Gastrocnemius medialis (tissue), 4 donors: ENCODE measurements around the gene SPOCK1. TPM values are rescaled to one million over a fixed set of nuclear protein-coding genes. Genes with fewer than 3 reads are reported as not detected.
"Not testable (repeated sequence)": the region's sequence is repeated elsewhere in the genome, so short reads cannot be mapped to it uniquely, and the experiment has no call there.

ENCODE experiments used
- ATAC-seq, 2 donors: fragments of 150-250 bp; one replicate each; pipeline ENCODE4 v1.9.1; 2016
- DNase-seq, 2 donors: peaks; one replicate each; pipeline ENCODE4 v3.0.0-alpha.2; 2019
- H3K27ac ChIP-seq, 4 donors: fragments of 200-600 bp; sonication (generic); 1 replicate in 1 of 4; 2 replicates in 3 of 4; pipeline ENCODE4 v1.5.1; 2016 to 2018; ENCODE audit warnings: mild to moderate bottlenecking in 2 of 4, moderate library complexity in 1 of 4
- H3K27me3 ChIP-seq, 3 donors: fragments of 200-600 bp; sonication (generic) in 2 of 3; 1 replicate in 1 of 3; 2 replicates in 2 of 3; pipeline versions ENCODE4 v1.5.1 to v1.6.0; 2016 to 2019; ENCODE audit warnings: mild to moderate bottlenecking in 1 of 3, moderate library complexity in 1 of 3
- H3K36me3 ChIP-seq, 2 donors: fragments of 200-600 bp; sonication (generic) in 1 of 2; one replicate each; pipeline ENCODE4 v1.5.1; 2017 to 2018
- H3K4me1 ChIP-seq, 2 donors: fragments of 200-600 bp; sonication (generic) in 1 of 2; one replicate each; pipeline ENCODE4 v1.5.1; 2016 to 2017; ENCODE audit warnings: mild to moderate bottlenecking in 2 of 2
- H3K4me3 ChIP-seq, 4 donors: fragments of 200-600 bp; sonication (generic) in 3 of 4; 1 replicate in 1 of 4; 2 replicates in 3 of 4; pipeline ENCODE4 v1.5.1; 2016 to 2019; ENCODE audit warnings: mild to moderate bottlenecking in 2 of 4
- H3K9me3 ChIP-seq, 3 donors: fragments of 200-600 bp; sonication (generic) in 2 of 3; 1 replicate in 1 of 3; 2 replicates in 2 of 3; pipeline ENCODE4 v1.5.1; 2016 to 2019
- CTCF ChIP-seq, 5 experiments: fragments of 450-650 bp in 3 of 5; fragments of 200-600 bp in 2 of 5; sonication (generic) in 2 of 5; IDR thresholded peaks in 4 of 5; conservative IDR thresholded peaks in 1 of 5; 1 replicate in 4 of 5; 2 replicates in 1 of 5; pipeline ENCODE4 v1.5.1; 2016 to 2019; ENCODE audit warnings: antibody characterized with exemption in 5 of 5, mild to moderate bottlenecking in 3 of 5, moderate library complexity in 3 of 5
- POLR2A ChIP-seq, 2 donors: fragments of 450-650 bp; IDR thresholded peaks; one replicate each; pipeline ENCODE4 v1.6.1; 2017; ENCODE audit warnings: antibody characterized with exemption in 2 of 2, mild to moderate bottlenecking in 2 of 2, moderate library complexity in 2 of 2
- in situ Hi-C, 4 donors: fragments of 200-750 bp; cut with MboI; loops; one replicate each; pipeline versions ENCODE4 v1.15.0 to v1.8.0; 2017; ENCODE audit warnings: low sequenced_read_pairs in 4 of 4
- intact Hi-C: fragments of 100-400 bp; cut with DNase I; formaldehyde crosslinking; loops from one replicate; pipeline ENCODE4 v1.15.1; 2023; ENCODE audit warnings: low total_unique reads
- total RNA-seq, 4 donors: library from RNA; depleted of rRNA; stranded (reverse); fragments of >200 nt; gene quantifications; one replicate each; pipeline versions ENCODE4 v1.1.0 to v1.2.3, GENCODE V29; 2016

The SPOCK1 gene
- total RNA-seq, 4 donors from 2014 or later, result 5.8 to 33.8 (median 25.3) TPM

GRCh38 chr5:136979131-136979530, 520.0 kb downstream of the SPOCK1 start:
- in situ Hi-C loops (no loop called here), intact Hi-C loops (no loop called here)
- Histone ChIP-seq H3K4me1 (no peaks in the 10 kb centered on the region), H3K27ac (no peak overlapping the region), H3K4me3 (no peak overlapping the region), H3K27me3 (no peaks in the 10 kb centered on the region), H3K36me3 (peaks cover 0 to 6% of the 10 kb centered on the region in 2 donors), H3K9me3 (no peaks in the 10 kb centered on the region)
- DNase-seq, result no peak
- ATAC-seq, result no peak
- TF ChIP-seq POLR2A (IDR thresholded peaks at IDR 0.05) (no peak), CTCF (IDR thresholded peaks at IDR 0.05 in 4 of 5, conservative IDR thresholded peaks at IDR 0.05 in 1 of 5) (no peak)

DNA sequence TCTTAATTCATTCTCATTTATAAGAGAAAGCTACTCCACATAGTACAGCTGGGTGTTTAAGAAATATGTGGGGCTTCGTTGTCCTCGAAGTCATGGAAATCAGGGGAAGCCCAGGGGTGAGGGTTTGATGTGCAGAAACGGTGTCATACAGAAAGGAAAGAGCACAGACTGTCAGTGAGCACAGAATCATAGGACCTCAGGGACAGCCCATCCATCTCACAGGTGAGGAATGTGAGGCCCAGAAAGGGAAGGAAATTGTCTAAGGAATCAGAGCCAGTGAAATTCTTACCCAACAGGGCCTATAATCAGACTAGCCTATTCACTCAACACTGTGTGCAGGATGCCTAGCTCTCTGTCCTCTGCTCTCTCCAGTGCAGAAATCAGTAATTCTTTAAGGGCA, 535.6 kb downstream of the SPOCK1 start:
- in situ Hi-C loops, result no loop called here
- ATAC-seq (no peak), DNase-seq (no peak)
- Histone ChIP-seq H3K27me3 (no peaks in the 10 kb centered on the region), H3K4me3 (no peak overlapping the region), H3K4me1 (no peaks in the 10 kb centered on the region), H3K9me3 (no peaks in the 10 kb centered on the region), H3K27ac (no peak overlapping the region), H3K36me3 (no peaks in the 10 kb centered on the region)
- intact Hi-C loops, result no loop called here
- TF ChIP-seq POLR2A (IDR thresholded peaks at IDR 0.05), result no peak
- TF ChIP-seq CTCF (IDR thresholded peaks at IDR 0.05 in 4 of 5, conservative IDR thresholded peaks at IDR 0.05 in 1 of 5), result no peak

DNA sequence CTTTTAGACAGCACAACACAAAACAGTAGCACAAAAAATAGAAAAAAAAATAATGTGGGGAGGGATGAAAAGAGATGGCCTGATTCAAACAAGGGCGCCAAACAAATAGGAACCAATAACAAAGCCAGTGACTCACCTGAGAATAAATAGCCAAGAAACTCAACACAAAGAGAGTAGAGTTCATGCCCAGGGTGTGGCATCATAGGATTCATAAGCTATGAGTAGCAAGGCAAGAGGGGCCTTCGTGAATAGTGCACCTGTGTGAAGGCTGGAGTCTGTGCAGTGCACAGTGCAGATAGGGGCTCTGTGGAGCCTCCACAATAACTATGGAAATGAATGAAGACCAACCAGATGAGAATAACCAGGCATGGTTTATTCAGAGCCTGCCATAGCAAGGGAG, 541.7 kb downstream of the SPOCK1 start:
- Histone ChIP-seq H3K4me3 (no peak overlapping the region), H3K27me3 (no peaks in the 10 kb centered on the region), H3K4me1 (no peaks in the 10 kb centered on the region), H3K9me3 (no peaks in the 10 kb centered on the region), H3K36me3 (no peaks in the 10 kb centered on the region), H3K27ac (no peak overlapping the region)
- DNase-seq (no peak), ATAC-seq (no peak)
- TF ChIP-seq CTCF (IDR thresholded peaks at IDR 0.05 in 4 of 5, conservative IDR thresholded peaks at IDR 0.05 in 1 of 5) (no peak), POLR2A (IDR thresholded peaks at IDR 0.05) (no peak)
- in situ Hi-C loops, result no loop called here
- intact Hi-C loops, result no loop called here

DNA sequence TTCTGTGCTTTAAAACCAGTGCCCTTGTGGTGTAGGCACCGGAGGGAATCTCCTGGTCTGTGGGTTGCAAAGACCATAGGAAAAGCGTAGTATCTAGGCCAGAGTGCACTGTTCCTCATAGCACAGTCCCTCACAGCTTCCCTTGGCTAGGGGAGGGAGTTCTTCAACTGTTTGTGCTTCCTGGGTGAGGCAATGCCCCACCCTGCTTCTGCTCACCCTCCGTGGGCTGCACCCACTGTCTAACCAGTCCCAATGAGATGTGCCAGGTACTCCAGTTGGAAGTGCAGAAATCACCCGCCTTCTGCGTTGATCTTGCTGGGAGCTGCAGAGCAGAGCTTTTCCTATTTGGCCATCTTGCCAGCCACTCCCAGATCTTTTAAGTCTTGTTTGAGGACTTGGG, 545.0 kb downstream of the SPOCK1 start:
- ATAC-seq, DNase-seq, H3K4me1 ChIP-seq, H3K27me3 ChIP-seq, H3K9me3 ChIP-seq, in situ Hi-C loops, H3K27ac ChIP-seq, H3K36me3 ChIP-seq, H3K4me3 ChIP-seq, intact Hi-C loops: not testable (repeated sequence)

DNA sequence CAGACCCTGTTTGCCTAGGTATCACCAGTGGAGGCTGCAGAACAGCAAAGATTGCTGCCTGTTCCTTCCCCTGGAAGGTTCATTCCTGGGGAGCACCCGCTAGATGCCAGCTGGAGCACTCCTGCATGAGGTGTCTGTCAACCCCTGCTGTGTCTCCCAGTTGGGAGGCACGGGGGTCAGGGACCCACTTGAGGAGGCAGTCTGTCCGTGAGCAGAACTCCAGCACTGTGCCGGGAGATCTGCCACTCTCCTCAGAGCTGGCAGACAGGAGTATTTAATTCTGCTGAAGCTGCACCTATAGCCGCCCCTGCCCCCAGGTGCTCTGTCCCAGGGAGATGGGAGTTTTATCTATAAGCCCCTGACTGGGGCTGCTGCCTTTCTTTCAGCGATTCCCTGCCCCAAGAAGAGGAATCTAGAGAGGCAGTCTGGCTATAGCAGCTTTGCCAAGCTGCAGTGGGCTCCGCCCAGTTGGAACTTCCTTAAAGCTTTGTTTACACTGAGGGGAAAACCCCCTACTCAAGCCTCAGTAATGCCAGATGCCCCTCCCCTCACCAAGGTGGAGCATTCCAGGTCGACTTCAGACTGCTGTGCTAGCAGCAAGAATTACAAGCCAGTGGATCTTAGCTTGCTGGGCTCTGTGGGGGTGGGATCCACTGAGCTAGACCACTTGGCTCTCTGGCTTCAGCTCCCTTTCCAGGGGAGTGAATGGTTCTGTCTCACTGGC, 545.6 kb downstream of the SPOCK1 start:
- H3K4me3 ChIP-seq, intact Hi-C loops, H3K27me3 ChIP-seq, H3K36me3 ChIP-seq, H3K9me3 ChIP-seq, in situ Hi-C loops, DNase-seq, H3K27ac ChIP-seq, H3K4me1 ChIP-seq, ATAC-seq: not testable (repeated sequence)

DNA sequence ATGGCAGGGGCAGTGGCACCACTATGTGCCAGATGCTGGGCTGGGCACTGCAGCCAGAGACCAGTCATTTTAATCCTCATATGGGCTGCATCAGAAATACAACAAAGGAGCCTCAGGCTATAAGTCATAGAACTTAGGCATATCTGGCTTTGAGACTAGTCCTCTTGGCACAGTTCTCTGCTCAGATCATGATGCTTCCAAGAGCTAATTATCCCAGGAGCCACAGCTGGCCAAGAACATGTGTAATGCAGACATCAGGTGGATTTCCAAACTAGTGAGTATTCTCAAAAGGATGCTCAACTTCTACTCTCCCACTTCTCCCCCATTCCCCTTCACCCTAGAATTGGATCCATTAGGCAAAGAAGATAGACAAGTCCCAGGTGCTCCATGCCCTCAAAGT, 571.6 kb downstream of the SPOCK1 start:
- H3K9me3 ChIP-seq, result no peaks in the 10 kb centered on the region
- in situ Hi-C loops (no loop called here), intact Hi-C loops (no loop called here)
- H3K27ac ChIP-seq, result no peak overlapping the region
- no peak for TF ChIP-seq CTCF (IDR thresholded peaks at IDR 0.05 in 4 of 5, conservative IDR thresholded peaks at IDR 0.05 in 1 of 5)
- TF ChIP-seq POLR2A (IDR thresholded peaks at IDR 0.05), result no peak
- DNase-seq, result no peak
- H3K36me3 ChIP-seq, result no peaks in the 10 kb centered on the region
- no peaks in the 10 kb centered on the region for H3K27me3 ChIP-seq
- ATAC-seq, result no peak
- H3K4me3 ChIP-seq, result no peak overlapping the region
- no peaks in the 10 kb centered on the region for H3K4me1 ChIP-seq
